H1 (cell line): ENCODE measurements around the gene ST6GALNAC5. TPM values are rescaled to one million over a fixed set of nuclear protein-coding genes. Genes with fewer than 3 reads are reported as not detected.

Experiments
- CTCF ChIA-PET: fragments of 300-600 bp; sonication (Branson Sonifier 250); formaldehyde crosslinking; loops from one replicate; lab custom pipeline; 2021; ENCODE audit not compliant: partially characterized antibody; lab: Charles Lee
- POLR2A ChIA-PET: fragments of 300-600 bp; sonication (Branson Sonifier 250); formaldehyde crosslinking; loops from one replicate; lab custom pipeline; 2021; ENCODE audit warnings: inconsistent platforms; ENCODE audit not compliant: partially characterized antibody; lab: Charles Lee
- DNase-seq, 2 experiments: peaks; one replicate each; pipeline versions ENCODE4 v3.0.0 to v3.0.0-alpha.2; 2010 to 2022; ENCODE audit warnings: low spot score in 2 of 2, low read depth in 1 of 2, mixed read lengths in 1 of 2
- FAIRE-seq: peaks from 2 replicates; lab custom pipeline; 2011; peaks lifted over from hg19 to GRCh38; lab: Jason Lieb, UNC
- H2AFZ ChIP-seq: 2 replicates; pipeline ENCODE4 v1.8.1; 2012; ENCODE audit warnings: low read length, inconsistent platforms
- H2AK5ac ChIP-seq: 2 replicates; pipeline ENCODE4 v1.6.1; 2013; ENCODE audit warnings: low read depth, low read length
- H2BK120ac ChIP-seq: replicated peaks from 2 replicates; pipeline ENCODE3; 2013; ENCODE audit warnings: low read depth, low read length, inconsistent platforms
- H2BK12ac ChIP-seq: 2 replicates; pipeline ENCODE4 v1.6.1; 2013; ENCODE audit warnings: low read depth, low read length
- H2BK15ac ChIP-seq: 2 replicates; pipeline ENCODE4 v1.6.1; 2013; ENCODE audit warnings: low read length
- H2BK20ac ChIP-seq: 2 replicates; pipeline ENCODE4 v1.6.1; 2013; ENCODE audit warnings: low read length
- H2BK5ac ChIP-seq: 2 replicates; pipeline ENCODE4 v1.6.1; 2013; ENCODE audit warnings: low read depth, low read length
- H3K14ac ChIP-seq: 2 replicates; pipeline ENCODE4 v1.6.1; 2013; ENCODE audit warnings: inconsistent platforms; ENCODE audit not compliant: insufficient read length
- H3K18ac ChIP-seq: 2 replicates; pipeline ENCODE4 v1.6.1; 2013; ENCODE audit warnings: low read length; ENCODE audit errors: extremely low read depth
- H3K23ac ChIP-seq: 2 replicates; pipeline ENCODE4 v1.6.1; 2013; ENCODE audit warnings: inconsistent platforms; ENCODE audit not compliant: insufficient read length
- H3K23me2 ChIP-seq: 2 replicates; pipeline ENCODE4 v1.6.1; 2013; ENCODE audit warnings: low read depth, low read length
- H3K27ac ChIP-seq: 2 replicates; pipeline ENCODE4 v1.6.1; 2011; ENCODE audit warnings: low read depth, low read length, inconsistent platforms
- H3K27me3 ChIP-seq, 4 experiments: replicated peaks in 1 of 4; 1 replicate in 1 of 4; 2 replicates in 3 of 4; pipeline versions ENCODE4 v1.6.1 to v1.8.1; 2011 to 2013; ENCODE audit warnings: low read length in 3 of 4, mild to moderate bottlenecking in 3 of 4, inconsistent platforms in 2 of 4, mixed read lengths in 2 of 4, moderate library complexity in 1 of 4; ENCODE audit not compliant: control insufficient read depth in 3 of 4, insufficient read depth in 3 of 4; ENCODE audit errors: extremely low read depth in 1 of 4
- H3K36me3 ChIP-seq, 4 experiments: 2 replicates each; pipeline versions ENCODE4 v1.6.1 to v1.8.1; 2011 to 2013; ENCODE audit warnings: mild to moderate bottlenecking in 4 of 4, low read length in 3 of 4, moderate library complexity in 2 of 4, control low read depth in 1 of 4, inconsistent platforms in 1 of 4; ENCODE audit not compliant: insufficient read depth in 4 of 4, control insufficient read depth in 2 of 4
- H3K4ac ChIP-seq: replicated peaks from 2 replicates; pipeline ENCODE3; 2013; ENCODE audit warnings: low read length, low read depth, mixed read lengths, inconsistent platforms; ENCODE audit not compliant: insufficient read length
- H3K4me1 ChIP-seq, 4 experiments: replicated peaks in 1 of 4; 1 replicate in 1 of 4; 2 replicates in 3 of 4; pipeline versions ENCODE4 v1.6.1 to v1.8.1; 2011 to 2013; ENCODE audit warnings: low read length in 3 of 4, inconsistent platforms in 2 of 4, mixed read lengths in 1 of 4; ENCODE audit not compliant: insufficient read depth in 4 of 4, control insufficient read depth in 3 of 4
- H3K4me2 ChIP-seq, 2 experiments: 2 replicates each; pipeline versions ENCODE4 v1.6.1 to v1.8.1; 2011 to 2013; ENCODE audit warnings: low read depth in 2 of 2, low read length in 2 of 2, control low read depth in 1 of 2, inconsistent platforms in 1 of 2, mild to moderate bottlenecking in 1 of 2; ENCODE audit not compliant: insufficient read depth in 1 of 2
- H3K4me3 ChIP-seq, 4 experiments: fragments of 200-600, 300-600 bp in 1 of 4; sonication (generic), shearing (Covaris generic), sonication (Bioruptor Twin) in 1 of 4; 2 replicates each; pipeline versions ENCODE4 v1.5.1 to v1.8.1; 2011 to 2016; ENCODE audit warnings: low read length in 4 of 4, low read depth in 3 of 4, control low read depth in 2 of 4, inconsistent platforms in 2 of 4, mild to moderate bottlenecking in 2 of 4, mixed read lengths in 1 of 4, moderate library complexity in 1 of 4; ENCODE audit not compliant: insufficient read depth in 2 of 4; ENCODE audit errors: extremely low read depth in 1 of 4
- H3K56ac ChIP-seq: replicated peaks from 2 replicates; pipeline ENCODE3; 2013; ENCODE audit warnings: low read depth, mild to moderate bottlenecking, mixed read lengths, low read length, inconsistent platforms; ENCODE audit not compliant: insufficient read length
- H3K79me1 ChIP-seq: 2 replicates; pipeline ENCODE4 v1.6.1; 2013; ENCODE audit warnings: low read depth, low read length, control low read depth
- H3K79me2 ChIP-seq, 2 experiments: 2 replicates each; pipeline versions ENCODE4 v1.6.1 to v1.8.1; 2012 to 2013; ENCODE audit warnings: low read length in 2 of 2, mild to moderate bottlenecking in 2 of 2, inconsistent platforms in 1 of 2; ENCODE audit not compliant: insufficient read depth in 2 of 2, control insufficient read depth in 1 of 2
- H3K9ac ChIP-seq, 4 experiments: replicated peaks in 1 of 4; 1 replicate in 1 of 4; 2 replicates in 3 of 4; pipeline versions ENCODE4 v1.6.1 to v1.8.1; 2011 to 2013; ENCODE audit warnings: low read depth in 3 of 4, low read length in 3 of 4, control low read depth in 2 of 4, mild to moderate bottlenecking in 2 of 4, moderate library complexity in 2 of 4, inconsistent platforms in 1 of 4; ENCODE audit errors: extremely low read depth in 1 of 4
- H3K9me3 ChIP-seq, 2 experiments: 2 replicates each; pipeline versions ENCODE4 v1.6.1 to v1.8.1; 2012 to 2013; ENCODE audit warnings: mild to moderate bottlenecking in 2 of 2, moderate library complexity in 2 of 2, control low read depth in 1 of 2, inconsistent platforms in 1 of 2, low read depth in 1 of 2, low read length in 1 of 2, mixed read lengths in 1 of 2; ENCODE audit not compliant: insufficient read depth in 2 of 2
- H4K20me1 ChIP-seq, 2 experiments: replicated peaks in 1 of 2; 2 replicates each; pipeline versions ENCODE3 to v1.8.1; 2011 to 2013; ENCODE audit warnings: inconsistent platforms in 2 of 2, low read length in 2 of 2, mild to moderate bottlenecking in 1 of 2; ENCODE audit not compliant: insufficient read depth in 2 of 2, control insufficient read depth in 1 of 2
- H4K5ac ChIP-seq: 2 replicates; pipeline ENCODE4 v1.6.1; 2013; ENCODE audit warnings: low read length, low read depth, mixed read lengths, inconsistent platforms; ENCODE audit not compliant: insufficient read length
- H4K8ac ChIP-seq: 2 replicates; pipeline ENCODE4 v1.8.0; 2013; ENCODE audit warnings: mild to moderate bottlenecking, moderate library complexity, low read length, inconsistent platforms; ENCODE audit not compliant: insufficient read depth; ENCODE audit errors: extremely low read depth
- H4K91ac ChIP-seq: replicated peaks from 2 replicates; pipeline ENCODE3; 2013; ENCODE audit warnings: low read length, mixed read lengths, inconsistent platforms; ENCODE audit not compliant: insufficient read length
- GABPA ChIP-seq: IDR thresholded peaks from 2 replicates; pipeline ENCODE4 v1.6.1; 2011; ENCODE audit warnings: mild to moderate bottlenecking, low read length, moderate library complexity, borderline replicate concordance; ENCODE audit not compliant: insufficient read depth
- POLR2A ChIP-seq, 2 experiments: IDR thresholded peaks; 1 replicate in 1 of 2; 2 replicates in 1 of 2; pipeline ENCODE4 v1.6.1; 2011; ENCODE audit warnings: low read depth in 2 of 2, low read length in 2 of 2, mild to moderate bottlenecking in 2 of 2; ENCODE audit errors: control extremely low read depth in 1 of 2
- RBBP5 ChIP-seq: IDR thresholded peaks from 2 replicates; pipeline ENCODE4 v1.7.1; 2012; ENCODE audit warnings: low read depth, mild to moderate bottlenecking, inconsistent platforms, low read length, moderate library complexity, borderline replicate concordance
- SIN3A ChIP-seq, 2 experiments: IDR thresholded peaks in 1 of 2; conservative IDR thresholded peaks in 1 of 2; 2 replicates each; pipeline ENCODE4 v1.6.1; 2011 to 2012; ENCODE audit warnings: low read length in 2 of 2, improper control_type of control experiment in 1 of 2, low read depth in 1 of 2, mild to moderate bottlenecking in 1 of 2
- TBP ChIP-seq: IDR thresholded peaks from 2 replicates; pipeline ENCODE4 v1.6.1; 2011; ENCODE audit warnings: low read depth, low read length, improper control_type of control experiment
- WGBS, 2 experiments: shearing (Covaris generic) in 1 of 2; methylation state at CpG; one replicate each; pipeline versions ENCODE4 v1.1.6 to v1.1.7; 2013 to 2015; ENCODE audit warnings: low lambda C conversion rate in 2 of 2, mixed read lengths in 2 of 2, inconsistent platforms in 1 of 2, low coverage in 1 of 2, missing lambda C conversion rate in 1 of 2; ENCODE audit not compliant: insufficient replicate concordance in 2 of 2, insufficient coverage in 1 of 2, insufficient read length in 1 of 2; ENCODE audit errors: extremely low coverage in 1 of 2, missing lambda C conversion rate in 1 of 2; 5-methylcytosine and 5-hydroxymethylcytosine counted together
- polyA plus RNA-seq, 7 experiments: library from polyadenylated mRNA; depleted of rRNA in 3 of 7; stranded (reverse) in 5 of 7; unstranded in 2 of 7; fragments of >200 nt in 5 of 7; fragments of 200-250 nt in 2 of 7; gene quantifications; 1 replicate in 5 of 7; 2 replicates in 1 of 7; 4 replicates in 1 of 7; pipeline versions ENCODE4 v1.2.1 to v1.2.3, GENCODE V29; 2011 to 2013; ENCODE audit warnings: missing spikeins in 2 of 7, mixed read lengths in 2 of 7
- total RNA-seq: library from RNA; stranded (reverse); fragmentation: NEBNext Ultra II Directional; extraction: Animal tissue kit (Norgen Biotek cat#: 25700); gene quantifications from 2 replicates; pipeline ENCODE4 v1.2.1, GENCODE V29; 2021
- TF ChIP-seq, protein P1 (sequence below), 3 experiments: IDR thresholded peaks; 1 replicate in 2 of 3; 2 replicates in 1 of 3; pipeline versions ENCODE4 v1.5.1 to v1.6.1; 2011; ENCODE audit warnings: low read length in 3 of 3, mild to moderate bottlenecking in 3 of 3, inconsistent platforms in 2 of 3, low read depth in 1 of 3, moderate library complexity in 1 of 3; ENCODE audit not compliant: insufficient read depth in 1 of 3; ENCODE audit errors: control extremely low read depth in 1 of 3

Gene ST6GALNAC5
- total and polyA plus RNA-seq, 2 of the 8 experiments (the other 6 are each of a cell fraction or from before 2014, with no cell fraction given): 6.2 to 7.3 TPM

DNA sequence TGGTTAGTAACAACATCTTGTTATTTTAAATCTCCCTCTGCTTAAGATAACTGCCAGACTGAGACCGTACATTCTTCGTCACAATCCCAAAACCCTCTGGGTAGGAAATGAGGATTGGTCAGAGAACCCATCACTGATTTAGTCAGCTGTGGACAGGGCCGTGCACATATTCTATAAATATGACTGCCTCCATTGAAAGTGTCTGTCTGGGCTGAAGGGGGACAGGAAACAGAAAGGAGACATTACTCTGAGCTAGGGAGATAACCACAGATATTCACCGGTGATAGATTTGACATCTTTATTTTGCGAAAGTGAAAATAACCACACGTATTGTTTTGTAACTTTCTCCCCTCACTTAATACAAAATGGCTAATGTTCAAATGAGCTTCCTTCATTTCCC, 36.9 kb upstream of the ST6GALNAC5 start:
- Histone ChIP-seq H3K56ac (no peak overlapping the region), H3K27me3 (no peaks in the 10 kb centered on the region), H2AK5ac (no peak overlapping the region), H3K9me3 (no peaks in the 10 kb centered on the region), H3K4me1 (no peaks in the 10 kb centered on the region), H3K23ac (no peak overlapping the region), H4K8ac (no peak overlapping the region), H4K5ac (no peak overlapping the region), H2BK5ac (no peak overlapping the region), H3K4me3 (no peak overlapping the region), H2BK120ac (no peak overlapping the region), H3K27ac (no peak overlapping the region), H2BK20ac (no peak overlapping the region), H2AFZ (no peak overlapping the region), H3K36me3 (no peaks in the 10 kb centered on the region), H3K79me2 (no peaks in the 10 kb centered on the region), H2BK12ac (no peak overlapping the region), H3K4me2 (no peak overlapping the region), H3K18ac (no peak overlapping the region), H2BK15ac (no peak overlapping the region), H3K79me1 (no peaks in the 10 kb centered on the region), H4K91ac (no peak overlapping the region), H3K9ac (no peak overlapping the region), H3K14ac (no peak overlapping the region), H3K23me2 (no peaks in the 10 kb centered on the region), H4K20me1 (no peaks in the 10 kb centered on the region), H3K4ac (no peak overlapping the region)
- ChIA-PET POLR2A (no interaction called here), CTCF (no interaction called here)
- WGBS, 2 experiments: 90% methylated on average over 6 of the region's 6 CpGs; no CpG with 5 or more reads in 1 of the 2 experiments
- DNase-seq: no peak
- no peak for TF ChIP-seq POLR2A (IDR thresholded peaks at IDR 0.05; ENCODE audit: control extremely low read depth in 1 of 2, low read depth in 2 of 2, low read length in 2 of 2)
- TF ChIP-seq TBP: no peak
- TF ChIP-seq GABPA: no peak
- TF ChIP-seq, protein P1, sequence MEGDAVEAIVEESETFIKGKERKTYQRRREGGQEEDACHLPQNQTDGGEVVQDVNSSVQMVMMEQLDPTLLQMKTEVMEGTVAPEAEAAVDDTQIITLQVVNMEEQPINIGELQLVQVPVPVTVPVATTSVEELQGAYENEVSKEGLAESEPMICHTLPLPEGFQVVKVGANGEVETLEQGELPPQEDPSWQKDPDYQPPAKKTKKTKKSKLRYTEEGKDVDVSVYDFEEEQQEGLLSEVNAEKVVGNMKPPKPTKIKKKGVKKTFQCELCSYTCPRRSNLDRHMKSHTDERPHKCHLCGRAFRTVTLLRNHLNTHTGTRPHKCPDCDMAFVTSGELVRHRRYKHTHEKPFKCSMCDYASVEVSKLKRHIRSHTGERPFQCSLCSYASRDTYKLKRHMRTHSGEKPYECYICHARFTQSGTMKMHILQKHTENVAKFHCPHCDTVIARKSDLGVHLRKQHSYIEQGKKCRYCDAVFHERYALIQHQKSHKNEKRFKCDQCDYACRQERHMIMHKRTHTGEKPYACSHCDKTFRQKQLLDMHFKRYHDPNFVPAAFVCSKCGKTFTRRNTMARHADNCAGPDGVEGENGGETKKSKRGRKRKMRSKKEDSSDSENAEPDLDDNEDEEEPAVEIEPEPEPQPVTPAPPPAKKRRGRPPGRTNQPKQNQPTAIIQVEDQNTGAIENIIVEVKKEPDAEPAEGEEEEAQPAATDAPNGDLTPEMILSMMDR (IDR thresholded peaks at IDR 0.05; ENCODE audit: control extremely low read depth in 1 of 3, insufficient read depth in 1 of 3, low read depth in 1 of 3, low read length in 3 of 3): no peak
- no peak for TF ChIP-seq SIN3A (conservative IDR thresholded peaks at IDR 0.05 in 1 of 2, IDR thresholded peaks at IDR 0.05 in 1 of 2; ENCODE audit: low read depth in 1 of 2, low read length in 2 of 2)
- TF ChIP-seq RBBP5: no peak
- no peak for FAIRE-seq
